Ascending aorta (tissue), 2 donors: ENCODE results near the gene STOX1. TPM values are rescaled to one million over a fixed set of nuclear protein-coding genes. Genes with fewer than 3 reads are reported as not detected.
"Not testable (repeated sequence)": the region's sequence is repeated elsewhere in the genome, so short reads cannot be mapped to it uniquely, and the experiment has no call there.

ENCODE experiments used
- DNase-seq, 2 donors: peaks; one replicate each; pipeline ENCODE4 v3.0.0-alpha.2; 2019; ENCODE audit warnings: low spot score in 2 of 2
- H3K27ac ChIP-seq, 2 donors: fragments of 200-600 bp; sonication (generic); one replicate each; pipeline ENCODE4 v1.5.1; 2016 to 2017; ENCODE audit warnings: mild to moderate bottlenecking in 1 of 2
- H3K27me3 ChIP-seq: fragments of 200-600 bp; sonication (generic); one replicate; pipeline ENCODE4 v1.5.1; 2017
- H3K36me3 ChIP-seq, 2 donors: fragments of 200-600 bp; sonication (generic); one replicate each; pipeline ENCODE4 v1.5.1; 2016
- H3K4me1 ChIP-seq, 2 donors: fragments of 200-600 bp; sonication (generic); one replicate each; pipeline ENCODE4 v1.5.1; 2016 to 2017; ENCODE audit warnings: mild to moderate bottlenecking in 1 of 2
- H3K4me3 ChIP-seq, 2 donors: fragments of 200-600 bp; sonication (generic); one replicate each; pipeline ENCODE4 v1.5.1; 2016 to 2017; ENCODE audit warnings: mild to moderate bottlenecking in 1 of 2
- H3K9me3 ChIP-seq, 2 donors: fragments of 200-600 bp; sonication (generic); one replicate each; pipeline ENCODE4 v1.5.1; 2016
- CTCF ChIP-seq, 3 experiments: fragments of 200-600 bp in 2 of 3; fragments of 450-650 bp in 1 of 3; sonication (generic) in 2 of 3; IDR thresholded peaks; one replicate each; pipeline ENCODE4 v1.5.1; 2016 to 2019; ENCODE audit warnings: antibody characterized with exemption in 3 of 3, mild to moderate bottlenecking in 1 of 3, moderate library complexity in 1 of 3
- intact Hi-C: fragments of 100-400 bp; cut with DNase I; formaldehyde crosslinking; loops from one replicate; pipeline ENCODE4 v1.15.1; 2023
- total RNA-seq: library from RNA; depleted of rRNA; stranded (reverse); fragments of >200 nt; gene quantifications from one replicate; pipeline ENCODE4 v1.1.0, GENCODE V29; 2016

Gene STOX1
- total RNA-seq, 1 donor from 2014 or later: 0.11 TPM

GRCh38 chr10:68900427-68901104, 73.2 kb downstream of the STOX1 start:
- Histone ChIP-seq H3K4me1 (peaks cover 2 to 16% of the 10 kb centered on the region in 2 donors), H3K4me3 (peak overlapping the region; percentile 87 to 96), H3K27ac (peak overlapping the region; percentile 93 to 100), H3K27me3 (no peaks in the 10 kb centered on the region), H3K9me3 (no peaks in the 10 kb centered on the region), H3K36me3 (no peaks in the 10 kb centered on the region)
- no peak for TF ChIP-seq CTCF (IDR thresholded peaks at IDR 0.05)
- no peak for DNase-seq
- intact Hi-C loops: loop anchor here (1.0 to 10.0 kb wide), 9 partner anchors 57 to 1046 kb away; partner anchors contain the start of genes CCAR1, DDX21, HERC4 and KIFBP

- peak in 2 of 3 experiments; percentile 12 for TF ChIP-seq CTCF (IDR thresholded peaks at IDR 0.05)
- Histone ChIP-seq H3K4me3 (peak within 1 kb of the TSS; percentile 87 to 96), H3K27me3 (no peaks in the 10 kb centered on the region), H3K4me1 (peaks cover 2 to 16% of the 10 kb centered on the region in 2 donors), H3K27ac (peak within 1 kb of the TSS; percentile 93 to 100), H3K9me3 (no peaks in the 10 kb centered on the region), H3K36me3 (no peaks in the 10 kb centered on the region)
- intact Hi-C loops: loop anchor here (1.0 to 10.0 kb wide), 8 partner anchors 56 to 1047 kb away; partner anchors contain the start of genes CCAR1, DDX21, HERC4 and KIFBP
- DNase-seq: peak; percentile 94 to 99
Measured at GRCh38 chr10:68901105-68901927, 74.0 kb downstream of the STOX1 start, which contains the start of gene DDX50. Gene DDX50, plus strand, starts transcription at chr10:68901315. Its CDS starts 70 bp downstream, at chr10:68901385.

GRCh38 chr10:68902382-68902781, 75.1 kb downstream of the STOX1 start:
- peaks cover 2 to 14% of the 10 kb centered on the region in 2 donors for H3K4me1 ChIP-seq
- peaks cover 0 to 8% of the 10 kb centered on the region in 2 donors for H3K36me3 ChIP-seq
- no peaks in the 10 kb centered on the region for H3K27me3 ChIP-seq
- no peak overlapping the region for H3K27ac ChIP-seq
- TF ChIP-seq CTCF (IDR thresholded peaks at IDR 0.05): no peak
- no peak for DNase-seq
- no peaks in the 10 kb centered on the region for H3K9me3 ChIP-seq
- intact Hi-C loops: loop anchor here (5.0 to 10.0 kb wide), 4 partner anchors 55 to 1048 kb away; partner anchors contain the start of genes DDX21, HERC4 and VPS26A
- H3K4me3 ChIP-seq: peak overlapping the region; percentile 87 to 96

- H3K4me3 ChIP-seq: no peak overlapping the region
- H3K27me3 ChIP-seq: no peaks in the 10 kb centered on the region
- no peak for DNase-seq
- intact Hi-C loops: no loop called here
- H3K4me1 ChIP-seq: no peaks in the 10 kb centered on the region
- no peak for TF ChIP-seq CTCF (IDR thresholded peaks at IDR 0.05)
- no peak overlapping the region for H3K27ac ChIP-seq
- H3K36me3 ChIP-seq: peaks cover 34 to 46% of the 10 kb centered on the region in 2 donors
- H3K9me3 ChIP-seq: no peaks in the 10 kb centered on the region
Measured at GRCh38 chr10:68924593-68924992, 97.3 kb downstream of the STOX1 start.

- intact Hi-C loops: no loop called here
- Histone ChIP-seq H3K27me3 (no peaks in the 10 kb centered on the region), H3K36me3 (peaks cover 33 to 46% of the 10 kb centered on the region in 2 donors), H3K4me1 (no peaks in the 10 kb centered on the region), H3K4me3 (no peak overlapping the region), H3K27ac (no peak overlapping the region), H3K9me3 (no peaks in the 10 kb centered on the region)
- no peak for TF ChIP-seq CTCF (IDR thresholded peaks at IDR 0.05)
- DNase-seq: no peak
Measured at GRCh38 chr10:68925489-68925888, 98.2 kb downstream of the STOX1 start.

GRCh38 chr10:68929157-68929556, 101.8 kb downstream of the STOX1 start:
- DNase-seq, H3K27ac ChIP-seq, intact Hi-C loops, H3K4me3 ChIP-seq, H3K4me1 ChIP-seq, H3K9me3 ChIP-seq, H3K27me3 ChIP-seq: not testable (repeated sequence)
- peaks cover 29 to 64% of the 10 kb centered on the region in 2 donors for H3K36me3 ChIP-seq

GRCh38 chr10:68929888-68930287, 102.6 kb downstream of the STOX1 start:
- peaks cover 32 to 69% of the 10 kb centered on the region in 2 donors for H3K36me3 ChIP-seq
- H3K27me3 ChIP-seq, H3K9me3 ChIP-seq, DNase-seq, H3K4me1 ChIP-seq, H3K4me3 ChIP-seq, H3K27ac ChIP-seq, intact Hi-C loops: not testable (repeated sequence)

- H3K4me1 ChIP-seq, DNase-seq, intact Hi-C loops, H3K27ac ChIP-seq, H3K4me3 ChIP-seq, H3K27me3 ChIP-seq, H3K9me3 ChIP-seq: not testable (repeated sequence)
- H3K36me3 ChIP-seq: peaks cover 42 to 70% of the 10 kb centered on the region in 2 donors
Measured at GRCh38 chr10:68932860-68933259, 105.5 kb downstream of the STOX1 start.
